ENCODE results near the gene OR2T10.
"Not testable (repeated sequence)": the region's sequence is repeated elsewhere in the genome, so short reads cannot be mapped to it uniquely, and the experiment has no call there.

The OR2T10 gene, protein sequence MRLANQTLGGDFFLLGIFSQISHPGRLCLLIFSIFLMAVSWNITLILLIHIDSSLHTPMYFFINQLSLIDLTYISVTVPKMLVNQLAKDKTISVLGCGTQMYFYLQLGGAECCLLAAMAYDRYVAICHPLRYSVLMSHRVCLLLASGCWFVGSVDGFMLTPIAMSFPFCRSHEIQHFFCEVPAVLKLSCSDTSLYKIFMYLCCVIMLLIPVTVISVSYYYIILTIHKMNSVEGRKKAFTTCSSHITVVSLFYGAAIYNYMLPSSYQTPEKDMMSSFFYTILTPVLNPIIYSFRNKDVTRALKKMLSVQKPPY

DNA sequence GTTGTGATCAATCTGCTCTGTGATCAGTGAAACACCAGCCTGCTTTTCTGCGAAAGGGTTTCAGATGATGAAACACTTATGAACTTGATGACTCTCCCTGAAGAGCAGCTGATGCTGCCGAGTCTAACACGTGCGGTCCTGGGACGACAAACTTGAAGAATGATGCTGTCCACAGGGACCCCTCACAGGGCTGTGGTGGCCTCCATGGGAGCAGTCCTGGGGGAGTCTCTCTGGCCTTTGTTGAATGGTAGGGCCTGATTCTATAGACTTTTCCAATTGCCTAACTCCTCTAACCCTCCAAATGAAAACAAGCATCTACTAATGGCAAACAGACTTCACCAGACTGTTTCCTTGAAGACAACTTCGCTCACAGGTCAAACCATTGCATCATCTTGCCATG lies at the start of gene OR2T10:
Gene OR2T10, minus strand, starts transcription at position 112 of the 400 bp plus-strand sequence. CDS start 3,932 bp downstream, outside the sequence.
- TF ChIP-seq, protein P1, sequence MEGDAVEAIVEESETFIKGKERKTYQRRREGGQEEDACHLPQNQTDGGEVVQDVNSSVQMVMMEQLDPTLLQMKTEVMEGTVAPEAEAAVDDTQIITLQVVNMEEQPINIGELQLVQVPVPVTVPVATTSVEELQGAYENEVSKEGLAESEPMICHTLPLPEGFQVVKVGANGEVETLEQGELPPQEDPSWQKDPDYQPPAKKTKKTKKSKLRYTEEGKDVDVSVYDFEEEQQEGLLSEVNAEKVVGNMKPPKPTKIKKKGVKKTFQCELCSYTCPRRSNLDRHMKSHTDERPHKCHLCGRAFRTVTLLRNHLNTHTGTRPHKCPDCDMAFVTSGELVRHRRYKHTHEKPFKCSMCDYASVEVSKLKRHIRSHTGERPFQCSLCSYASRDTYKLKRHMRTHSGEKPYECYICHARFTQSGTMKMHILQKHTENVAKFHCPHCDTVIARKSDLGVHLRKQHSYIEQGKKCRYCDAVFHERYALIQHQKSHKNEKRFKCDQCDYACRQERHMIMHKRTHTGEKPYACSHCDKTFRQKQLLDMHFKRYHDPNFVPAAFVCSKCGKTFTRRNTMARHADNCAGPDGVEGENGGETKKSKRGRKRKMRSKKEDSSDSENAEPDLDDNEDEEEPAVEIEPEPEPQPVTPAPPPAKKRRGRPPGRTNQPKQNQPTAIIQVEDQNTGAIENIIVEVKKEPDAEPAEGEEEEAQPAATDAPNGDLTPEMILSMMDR (IDR thresholded peaks at IDR 0.05; ENCODE audit: borderline replicate concordance, insufficient read depth, low read depth, low read length) = no peak
- no peak within 1 kb of the TSS for H3K4me3 ChIP-seq (ENCODE audit: low read depth, low read length)

DNA sequence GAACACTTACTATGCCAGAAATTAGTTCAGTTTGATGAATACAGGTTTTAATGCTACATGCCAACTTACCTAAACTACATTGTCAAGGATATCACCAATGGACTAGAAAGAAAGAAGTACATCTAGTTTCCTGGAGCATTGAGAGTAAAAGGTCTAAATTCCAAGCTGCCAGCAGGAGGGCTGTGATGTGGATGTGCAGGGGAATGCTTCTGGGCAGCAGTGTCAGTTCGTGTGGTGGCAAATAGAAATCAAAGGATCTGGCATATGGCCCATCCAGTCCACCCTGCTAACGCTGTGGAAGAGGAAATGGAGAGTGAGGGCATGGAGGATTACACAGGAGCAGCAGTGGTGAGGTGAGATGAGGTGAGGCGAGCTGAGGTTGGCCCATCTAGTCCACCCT lies 47.7 kb upstream of the OR2T10 start, which contains the start of gene OR2T35:
Gene OR2T35, minus strand, starts transcription at position 101 of the 400 bp plus-strand sequence. CDS start 6,020 bp downstream, outside the sequence.
- H3K4me3 ChIP-seq (ENCODE audit: low read depth, low read length) = not testable (repeated sequence)

DNA sequence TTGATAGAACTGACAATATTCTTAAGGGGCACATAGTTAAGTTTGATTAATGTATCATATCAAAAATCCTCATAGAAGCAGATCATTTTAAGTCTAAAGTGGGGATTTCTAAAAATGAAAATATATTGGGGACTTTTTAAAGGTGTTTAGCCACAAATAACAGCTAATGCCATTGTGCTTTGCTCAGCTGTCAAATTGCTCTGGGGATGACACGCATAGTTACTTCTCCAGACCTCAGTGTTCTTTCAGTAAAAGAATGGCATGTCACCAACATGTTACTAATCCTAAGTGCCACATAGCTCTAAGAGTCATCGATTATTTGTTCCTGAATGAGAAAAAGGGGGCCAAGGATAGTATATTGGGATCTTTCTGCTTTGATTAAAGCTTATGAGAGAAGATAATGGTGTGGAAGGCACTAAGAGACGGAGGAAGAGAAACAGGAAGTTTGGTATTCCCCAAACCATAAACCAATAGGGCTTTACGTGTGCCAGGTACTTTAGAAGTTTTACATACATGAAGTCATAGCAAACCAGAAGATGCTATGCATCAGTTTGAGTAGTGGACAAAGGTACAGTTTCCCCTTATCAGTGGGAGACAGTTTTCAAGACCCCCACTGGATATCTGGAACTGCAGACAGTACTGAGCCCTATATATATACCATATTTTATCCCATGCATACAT lies 45.6 kb upstream of the OR2T10 start:
- H3K4me3 ChIP-seq (ENCODE audit: low read depth, low read length) = not testable (repeated sequence)

DNA sequence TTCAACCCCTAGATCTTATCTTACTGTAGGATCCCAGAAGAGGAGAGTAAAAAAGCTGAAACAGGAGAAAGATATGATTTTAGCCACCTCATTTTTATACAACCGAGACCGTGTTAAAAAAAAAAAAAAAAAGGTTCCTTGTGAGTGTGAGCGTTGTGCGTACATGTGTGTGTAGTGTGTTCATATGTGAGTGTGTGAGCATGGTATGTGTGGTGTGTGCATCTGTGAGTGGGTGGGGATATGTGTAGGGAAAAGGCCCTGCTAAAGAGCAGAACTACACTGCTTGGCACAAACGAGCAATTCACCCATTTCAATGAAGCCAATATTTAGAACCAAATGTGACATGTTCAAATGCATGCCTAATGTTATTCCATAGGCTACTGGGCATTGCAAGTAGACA lies 44.1 kb upstream of the OR2T10 start:
- not testable (repeated sequence) for H3K4me3 ChIP-seq (ENCODE audit: low read depth, low read length)

DNA sequence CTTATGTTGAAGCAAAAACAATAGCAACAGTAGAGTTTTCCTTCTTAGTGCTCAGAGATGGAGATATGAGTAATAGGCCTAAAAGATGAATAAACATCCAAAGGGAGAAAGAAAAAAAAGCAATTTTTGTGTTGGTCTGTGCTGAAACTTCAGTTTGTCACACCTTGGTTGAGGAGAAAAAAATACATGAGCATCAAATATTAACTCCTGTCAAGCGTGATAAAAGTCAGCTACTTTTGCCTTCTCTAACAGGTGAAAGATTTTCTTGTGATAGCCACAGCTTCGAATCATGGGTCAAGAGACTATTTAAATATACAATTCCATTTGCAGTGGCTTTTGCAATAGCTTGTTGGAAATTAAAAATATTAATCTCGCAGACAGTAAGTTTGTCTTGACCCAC lies 43.4 kb upstream of the OR2T10 start:
- not testable (repeated sequence) for H3K4me3 ChIP-seq (ENCODE audit: low read depth, low read length)

DNA sequence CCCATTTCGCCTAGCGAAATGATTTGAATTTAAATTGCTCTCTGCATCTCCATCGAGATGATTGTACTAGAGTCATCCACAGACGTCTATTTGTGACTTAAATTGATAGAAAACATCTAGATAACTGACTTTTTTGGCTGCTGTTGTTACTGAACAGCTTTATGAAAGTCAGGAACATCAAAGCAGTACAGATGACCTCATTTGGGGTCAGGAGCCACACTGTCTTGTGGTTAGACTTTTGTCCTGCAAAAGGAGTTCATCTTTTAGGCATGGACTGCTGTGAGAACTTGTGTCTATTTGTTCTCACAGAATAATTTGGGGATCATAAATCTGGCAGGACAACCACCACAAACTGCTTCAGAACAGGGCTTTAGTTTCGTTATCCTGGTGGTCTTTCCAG lies 42.2 kb upstream of the OR2T10 start:
- H3K4me3 ChIP-seq (ENCODE audit: low read depth, low read length) = not testable (repeated sequence)

DNA sequence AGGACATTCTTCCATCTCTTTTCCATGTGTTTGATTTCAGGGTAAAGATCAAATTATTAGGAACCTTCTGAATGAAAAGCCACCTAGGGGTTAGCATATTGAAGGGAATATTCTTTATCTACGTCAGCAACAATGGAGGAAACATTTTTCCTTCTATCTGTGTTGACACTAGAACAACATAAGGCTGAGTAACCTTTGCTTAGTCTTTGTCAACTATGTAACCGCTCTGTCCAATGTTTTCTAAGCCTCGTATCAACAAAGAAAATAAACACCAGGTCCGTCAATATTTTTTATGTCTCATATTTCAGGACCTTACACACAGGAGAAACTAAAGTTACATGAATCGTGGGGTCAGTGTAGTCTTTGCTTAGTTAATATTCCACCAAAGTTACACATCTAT lies 39.1 kb upstream of the OR2T10 start:
- H3K4me3 ChIP-seq (ENCODE audit: low read depth, low read length) = not testable (repeated sequence)

DNA sequence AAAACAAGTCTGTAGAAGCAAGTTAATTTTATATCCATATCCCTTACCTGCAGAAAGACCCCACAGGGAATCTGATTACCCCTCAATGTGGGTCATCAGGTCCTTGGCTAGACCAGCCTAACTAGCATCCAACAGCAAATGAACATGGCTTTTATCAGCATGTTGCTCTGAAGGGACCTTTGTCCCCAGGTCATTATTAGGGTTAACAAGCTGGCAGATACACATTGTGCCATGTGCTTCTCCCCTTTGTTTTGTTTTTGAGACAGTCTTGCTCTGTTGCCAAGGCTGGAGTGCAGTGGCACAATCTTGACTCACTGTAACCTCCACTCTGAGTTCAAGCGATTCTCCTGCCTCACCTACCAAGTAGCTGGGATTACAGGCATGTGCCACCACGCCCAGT lies 37.5 kb upstream of the OR2T10 start, which contains the start of gene OR2T11:
Gene OR2T11, minus strand, starts transcription at position 101 of the 400 bp plus-strand sequence. CDS start 7,963 bp downstream, outside the sequence.
- not testable (repeated sequence) for H3K4me3 ChIP-seq (ENCODE audit: low read depth, low read length)

DNA sequence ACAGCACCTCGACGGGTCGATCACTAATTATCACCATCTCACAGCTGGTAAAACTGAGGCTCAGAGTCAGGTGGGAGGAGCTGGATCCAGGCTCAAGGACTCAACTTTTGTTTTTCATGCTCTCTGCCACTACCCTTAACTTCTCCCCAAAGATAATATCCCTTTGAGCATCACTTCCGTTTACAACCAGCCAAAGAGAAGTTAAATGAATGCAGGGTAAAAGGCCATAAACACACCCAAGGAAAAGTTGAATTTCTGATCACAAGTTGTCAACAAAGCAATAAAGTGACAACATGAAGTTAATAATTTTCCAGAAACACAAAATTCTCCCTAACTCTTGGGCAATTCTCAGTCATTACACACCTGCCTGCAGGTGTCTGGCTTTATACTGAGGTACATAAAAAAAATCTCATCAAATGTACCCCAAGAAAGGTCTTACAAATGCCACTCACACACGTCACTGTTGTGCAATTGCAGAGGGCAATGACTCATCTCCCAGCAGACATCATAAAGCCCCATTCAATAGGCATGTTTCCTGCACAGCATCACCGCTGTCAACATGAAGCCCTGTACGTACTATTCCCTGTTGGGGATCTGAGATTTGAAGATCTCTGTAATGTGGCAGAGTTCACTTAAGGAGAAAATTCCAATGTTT lies 34.0 kb upstream of the OR2T10 start:
- TF ChIP-seq, protein P1 (IDR thresholded peaks at IDR 0.05; ENCODE audit: borderline replicate concordance, insufficient read depth, low read depth, low read length) = no peak
- no peak overlapping the region for H3K4me3 ChIP-seq (ENCODE audit: low read depth, low read length)

DNA sequence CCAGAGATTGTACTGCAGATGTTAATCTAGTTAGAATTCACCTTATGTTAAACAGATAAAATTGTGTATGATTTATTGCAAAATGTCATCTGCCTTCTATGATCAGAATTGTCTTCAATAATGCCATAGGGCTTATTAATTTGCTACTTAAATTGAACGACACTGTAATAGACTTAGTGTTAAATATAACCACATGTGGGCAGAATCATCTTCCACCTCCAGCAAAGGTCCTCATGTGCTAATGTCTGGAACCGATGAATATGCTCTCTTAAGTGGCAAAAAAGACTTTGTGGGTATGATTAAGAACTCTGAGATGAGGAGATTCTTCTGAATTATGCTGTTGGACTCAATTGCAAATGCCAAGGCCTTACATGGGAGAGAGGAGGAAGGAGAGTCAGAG lies 33.1 kb upstream of the OR2T10 start:
- H3K4me3 ChIP-seq (ENCODE audit: low read depth, low read length) = no peak overlapping the region
- TF ChIP-seq, protein P1 (IDR thresholded peaks at IDR 0.05; ENCODE audit: borderline replicate concordance, insufficient read depth, low read depth, low read length) = no peak
